Measurements from ENCODE around the gene TFDP1.

Gene TFDP1, protein sequence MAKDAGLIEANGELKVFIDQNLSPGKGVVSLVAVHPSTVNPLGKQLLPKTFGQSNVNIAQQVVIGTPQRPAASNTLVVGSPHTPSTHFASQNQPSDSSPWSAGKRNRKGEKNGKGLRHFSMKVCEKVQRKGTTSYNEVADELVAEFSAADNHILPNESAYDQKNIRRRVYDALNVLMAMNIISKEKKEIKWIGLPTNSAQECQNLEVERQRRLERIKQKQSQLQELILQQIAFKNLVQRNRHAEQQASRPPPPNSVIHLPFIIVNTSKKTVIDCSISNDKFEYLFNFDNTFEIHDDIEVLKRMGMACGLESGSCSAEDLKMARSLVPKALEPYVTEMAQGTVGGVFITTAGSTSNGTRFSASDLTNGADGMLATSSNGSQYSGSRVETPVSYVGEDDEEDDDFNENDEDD

DNA sequence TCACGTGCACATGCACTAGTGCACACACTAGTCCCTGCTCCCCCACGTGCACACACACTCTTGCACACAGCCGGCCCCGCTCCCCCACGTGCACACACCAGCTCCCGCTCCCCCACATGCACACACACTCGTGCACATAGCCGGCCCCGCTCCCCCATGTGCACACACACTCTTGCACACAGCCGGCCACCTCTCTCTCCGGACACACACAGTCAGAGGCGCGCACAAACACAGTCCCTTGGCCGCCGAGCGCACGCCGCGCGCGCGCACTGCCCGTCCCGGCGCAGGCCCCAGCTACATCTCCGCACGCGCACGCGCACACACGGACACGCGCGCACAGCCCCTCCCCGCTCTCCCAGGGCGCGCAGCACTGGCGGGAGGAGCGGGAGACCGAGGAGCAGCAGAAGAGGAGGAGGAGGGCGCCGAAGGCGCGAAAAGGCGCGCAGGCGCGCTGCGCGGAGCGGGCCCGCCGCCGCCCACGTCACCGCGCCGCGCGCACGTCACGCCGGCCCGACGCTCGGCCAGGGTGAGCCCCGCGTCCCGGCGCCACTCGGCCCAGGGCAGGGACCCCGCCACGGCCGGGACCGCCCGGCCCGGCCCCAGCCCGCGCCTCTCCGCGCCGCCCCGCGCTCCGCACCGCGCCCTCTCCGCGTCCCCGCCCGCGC lies at the start of gene TFDP1:
TFDP1 (plus strand) TSS at position 549 of the 665 bp plus-strand sequence. CDS start 1,085 bp downstream, outside the sequence.
- peak; percentile 88 for DNase-seq

DNA sequence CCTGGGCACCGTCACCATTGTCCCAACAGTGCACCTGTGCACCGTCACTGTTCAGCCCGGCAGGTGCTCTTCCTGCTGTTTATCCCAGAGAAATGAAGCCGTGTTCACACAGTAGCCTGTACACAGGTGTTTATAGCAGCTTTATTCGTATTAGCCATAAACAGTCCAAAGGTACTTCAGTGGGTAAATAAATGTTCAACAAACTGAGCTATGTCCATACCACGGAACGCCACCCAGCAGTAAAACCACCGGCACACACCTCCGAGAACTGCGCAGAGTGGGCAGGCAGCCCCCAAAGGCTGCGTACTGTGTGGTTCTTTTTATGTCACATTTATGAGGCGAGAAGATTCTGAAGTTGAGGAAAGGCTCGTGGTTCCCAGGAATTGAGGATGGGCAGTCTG lies 49.2 kb upstream of the TFDP1 start:
- DNase-seq = no peak

DNA sequence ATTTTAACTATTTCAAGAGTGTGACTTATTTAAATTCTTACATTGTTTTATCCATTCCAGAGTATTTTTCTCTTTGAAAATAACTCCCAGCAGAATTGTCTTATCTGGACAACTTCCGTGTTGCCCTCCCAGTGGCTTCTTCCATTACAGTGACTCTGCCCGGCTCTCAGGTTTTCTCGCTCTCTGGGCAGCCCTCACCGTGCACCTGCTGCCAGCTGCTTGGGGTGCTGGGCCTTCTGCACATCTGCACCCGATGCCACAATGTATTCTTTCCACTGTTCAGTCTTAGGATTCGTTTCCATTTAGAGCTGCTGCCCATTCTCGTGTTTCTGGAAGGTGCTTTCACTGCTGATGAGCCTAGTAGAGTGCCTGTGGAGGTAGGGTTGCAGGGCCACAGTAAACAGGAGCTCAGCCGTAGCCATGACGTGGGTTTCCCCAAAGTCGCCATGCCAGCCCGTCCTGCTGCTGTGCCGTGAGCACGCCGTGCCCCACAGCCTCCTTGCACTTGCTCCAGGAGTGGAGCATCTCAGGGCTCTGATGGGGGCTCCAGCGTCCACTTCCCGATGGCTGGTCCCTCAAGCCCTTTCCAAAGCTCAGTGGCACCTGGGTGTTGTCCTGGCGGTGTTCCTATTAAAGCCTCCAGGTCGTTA lies 48.0 kb upstream of the TFDP1 start:
- no peak for DNase-seq

DNA sequence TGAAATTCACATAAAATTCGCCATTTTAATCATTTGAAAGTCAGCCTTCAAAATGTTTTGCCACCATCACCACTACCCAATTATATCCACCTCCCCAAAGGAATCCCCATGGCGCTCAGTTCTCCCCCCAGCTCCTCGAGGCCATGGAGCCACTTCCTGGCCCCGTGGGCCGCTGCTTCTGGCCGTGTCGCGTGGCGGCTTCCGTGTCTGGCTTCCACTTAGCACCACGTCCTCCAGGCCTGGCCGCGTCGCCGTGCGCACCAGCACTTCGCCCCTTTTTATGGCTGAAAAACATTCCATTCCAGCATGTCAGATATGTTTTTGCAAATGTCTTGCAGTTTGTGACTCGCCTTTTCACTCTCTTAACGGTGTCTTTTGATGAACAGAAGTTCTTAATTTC lies 47.3 kb upstream of the TFDP1 start:
- DNase-seq = no peak

DNA sequence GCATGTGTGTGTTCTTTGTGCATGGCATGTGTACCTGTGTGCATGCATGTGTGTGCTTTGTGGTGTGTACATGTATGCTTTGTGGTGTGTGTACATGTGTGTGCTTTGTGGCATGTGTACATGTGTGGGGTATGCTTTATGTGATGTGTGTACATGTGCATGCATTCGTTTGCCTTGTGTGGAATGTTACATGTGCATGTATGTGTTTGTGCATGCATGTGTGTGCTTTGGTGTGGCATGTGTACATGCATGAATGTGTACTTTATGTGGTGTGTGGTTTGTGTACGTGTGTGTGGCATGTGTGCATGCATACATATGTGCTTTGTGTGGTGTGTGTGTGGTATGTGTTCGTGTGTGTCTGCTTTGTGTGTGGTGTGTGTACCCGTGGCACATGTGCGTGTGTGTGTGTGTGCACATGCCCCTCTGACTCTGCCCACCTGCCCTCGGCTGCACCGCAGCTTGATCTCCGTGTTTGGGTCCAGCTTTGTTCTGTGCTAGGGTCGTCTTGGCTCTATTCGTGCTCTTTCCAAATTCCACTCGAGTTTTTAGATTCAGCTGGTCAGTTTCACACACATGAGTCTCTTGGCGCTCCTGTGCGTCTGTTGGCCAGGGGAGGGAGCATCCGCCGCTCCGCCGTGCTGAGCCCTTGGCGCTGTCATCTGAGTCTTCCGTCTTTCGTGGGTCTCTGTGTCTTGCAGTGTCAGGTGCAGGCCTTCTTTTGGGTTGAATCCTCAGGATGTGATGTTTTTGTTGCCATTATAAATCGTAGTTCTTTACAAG lies 46.5 kb upstream of the TFDP1 start:
- DNase-seq = no peak

DNA sequence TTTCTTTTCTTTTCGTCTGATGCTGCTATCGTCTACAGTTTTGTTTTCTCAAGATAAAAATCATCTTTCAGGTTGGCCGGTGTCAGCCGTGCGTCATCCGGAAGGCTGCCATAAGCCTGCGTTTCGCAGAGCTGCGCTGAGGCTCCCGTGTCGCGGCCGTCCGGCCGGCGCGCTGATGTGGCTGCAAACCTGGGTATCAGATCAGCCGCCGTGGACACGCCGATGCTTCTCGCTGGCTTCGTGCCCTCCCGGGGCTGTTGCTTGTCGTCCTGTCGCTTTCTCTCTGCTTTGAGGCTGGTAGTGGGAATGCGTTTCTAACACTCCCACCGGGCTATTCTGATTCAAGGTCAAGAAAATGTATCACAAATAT lies 45.9 kb upstream of the TFDP1 start:
- DNase-seq = no peak

DNA sequence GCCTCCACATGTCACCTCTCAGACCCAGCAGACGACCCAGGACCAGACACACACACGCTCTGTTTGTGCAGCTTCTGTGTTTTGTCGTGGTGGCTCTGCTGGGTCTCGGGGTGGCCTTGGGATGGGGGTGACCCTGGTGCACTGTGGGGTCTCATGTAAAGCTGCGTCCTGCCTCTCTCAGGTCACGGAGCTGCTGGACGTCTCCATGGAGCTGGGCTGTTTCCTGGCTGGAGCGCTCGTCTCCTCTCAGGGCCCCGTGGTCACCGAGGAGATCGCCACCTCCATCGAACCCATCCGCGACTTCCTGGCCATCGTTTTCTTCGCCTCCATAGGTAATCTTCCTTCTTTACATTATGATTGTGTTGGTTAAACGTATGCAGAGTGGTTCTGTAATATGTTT lies 45.4 kb upstream of the TFDP1 start:
- no peak for DNase-seq

DNA sequence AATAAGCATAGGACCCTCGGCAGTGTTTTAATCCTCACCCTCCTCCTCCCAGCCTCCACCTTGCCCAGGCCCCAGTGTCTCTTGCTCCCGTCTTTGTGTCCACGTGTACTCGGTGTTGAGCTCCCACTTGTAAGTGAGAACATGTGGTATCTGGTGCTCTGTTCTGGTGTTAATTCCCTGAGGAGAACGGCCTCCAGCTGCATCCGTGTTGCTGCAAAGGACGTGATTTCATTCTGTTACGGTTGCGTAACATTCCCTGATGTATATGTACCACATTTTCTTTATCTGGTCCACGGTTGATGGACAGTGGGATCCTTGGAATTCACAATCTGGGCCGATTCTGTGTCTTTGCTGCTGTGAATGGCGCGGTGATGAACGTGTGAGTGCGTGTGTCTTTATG lies 44.7 kb upstream of the TFDP1 start:
- no peak for DNase-seq

DNA sequence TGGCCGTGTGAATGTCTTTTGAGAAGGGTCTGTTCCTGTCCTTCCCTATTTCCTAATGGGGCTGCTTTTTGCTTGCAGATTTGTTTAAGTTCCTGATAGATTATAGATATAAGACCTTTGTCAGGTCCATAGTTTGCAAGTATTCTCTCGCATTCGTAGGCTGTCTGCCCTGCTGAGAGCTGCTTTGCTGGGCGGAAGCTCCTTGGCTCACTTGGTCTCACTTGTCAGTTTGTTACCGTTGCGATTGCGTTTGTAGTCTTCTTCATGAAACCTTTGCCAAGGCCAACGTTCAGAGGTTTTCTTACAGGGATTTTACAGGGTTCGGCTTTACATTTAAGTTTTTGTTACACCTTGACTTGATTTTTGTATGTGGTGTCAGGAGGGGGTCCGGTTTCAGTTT lies 44.0 kb upstream of the TFDP1 start:
- no peak for DNase-seq

DNA sequence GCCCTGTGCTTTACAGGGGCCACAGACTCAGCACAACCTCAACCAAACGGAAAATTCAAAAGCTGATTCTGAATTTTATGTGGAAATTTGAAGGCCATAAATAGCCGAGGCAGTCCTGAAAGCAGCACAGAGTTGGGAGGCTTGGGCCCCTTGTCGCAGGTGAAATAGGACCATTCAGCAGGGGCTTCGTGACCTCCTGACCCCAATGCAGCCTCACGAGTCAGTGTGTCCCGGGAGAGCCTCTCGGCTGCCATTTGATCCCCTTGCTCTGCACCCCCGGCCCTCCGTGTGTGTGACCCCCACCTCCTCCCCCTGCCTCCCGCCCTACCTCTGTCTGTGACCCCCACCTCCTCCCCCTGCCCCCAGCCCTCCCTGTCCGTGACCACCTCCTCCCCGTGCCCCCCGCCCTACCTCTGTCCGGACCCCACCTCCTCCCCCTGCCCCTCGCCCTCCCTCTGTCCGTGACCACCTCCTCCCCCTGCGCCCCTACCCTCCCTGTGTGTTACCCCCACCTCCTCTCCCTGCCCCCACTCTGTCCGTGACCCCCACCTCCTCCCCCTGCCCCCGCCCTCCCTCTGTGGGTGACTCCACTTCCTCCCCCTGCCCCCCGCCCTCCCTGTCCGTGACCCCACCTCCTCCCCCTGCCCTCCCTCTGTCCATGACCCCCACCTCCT lies 41.7 kb upstream of the TFDP1 start:
- DNase-seq = no peak

DNA sequence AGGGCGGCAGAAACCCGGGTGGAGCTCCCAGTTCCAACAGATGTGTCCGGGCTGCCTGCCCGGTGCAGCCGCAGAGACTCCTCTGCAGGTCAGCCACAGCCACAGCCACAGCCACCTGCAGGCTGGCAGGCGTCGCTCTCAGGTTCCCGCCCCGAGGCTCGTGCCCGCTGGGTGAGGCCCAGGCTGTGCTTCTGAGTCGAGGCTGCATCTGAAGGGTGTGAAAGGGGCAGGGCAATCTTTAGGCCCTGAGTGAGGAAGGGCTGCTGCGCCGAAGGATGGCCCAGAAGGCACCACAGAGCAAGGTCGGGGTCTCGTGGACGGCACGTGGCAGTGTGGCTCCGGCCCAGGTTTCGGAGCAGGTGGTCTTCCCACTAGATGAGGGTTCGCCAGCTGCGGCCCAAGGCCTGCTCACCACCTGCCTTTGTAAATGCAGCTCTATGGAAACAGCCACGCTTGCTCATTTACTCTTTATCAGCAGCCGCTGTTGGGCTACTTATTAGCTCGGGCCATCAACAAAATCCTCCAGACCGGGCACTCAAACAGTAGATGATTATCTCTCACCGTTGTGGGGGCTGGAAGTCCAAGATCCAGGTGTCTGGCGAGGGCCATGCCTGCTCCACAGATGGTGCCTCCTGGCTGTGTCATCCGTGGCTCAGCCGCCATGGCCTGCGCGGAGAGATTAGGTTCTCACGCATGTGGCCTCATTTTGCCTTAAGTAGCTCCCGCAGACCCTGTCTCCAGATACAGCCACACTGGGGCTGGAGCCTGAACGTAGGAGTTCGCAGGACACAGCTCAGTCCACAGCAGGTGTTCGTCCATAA lies 40.3 kb upstream of the TFDP1 start:
- DNase-seq = no peak

DNA sequence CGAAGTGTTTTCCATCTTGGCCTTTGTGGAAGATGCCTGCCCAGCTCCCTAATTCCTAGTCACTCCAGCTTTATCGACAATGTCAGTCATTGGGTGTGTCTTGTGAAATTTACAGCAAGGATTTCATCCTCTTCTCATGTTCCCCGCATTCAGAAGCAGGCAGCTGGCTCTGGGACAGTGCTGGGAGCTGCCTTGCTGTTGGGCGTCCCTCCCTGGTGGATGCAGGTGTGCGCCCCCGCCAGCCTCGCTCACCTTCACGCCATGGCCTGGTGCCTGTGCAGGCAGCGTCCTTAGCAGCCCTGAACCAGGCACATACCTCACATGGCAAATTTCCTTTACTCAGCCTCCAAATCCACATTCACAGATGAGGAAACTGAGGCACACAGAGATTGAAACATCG lies 39.7 kb upstream of the TFDP1 start:
- no peak for DNase-seq

DNA sequence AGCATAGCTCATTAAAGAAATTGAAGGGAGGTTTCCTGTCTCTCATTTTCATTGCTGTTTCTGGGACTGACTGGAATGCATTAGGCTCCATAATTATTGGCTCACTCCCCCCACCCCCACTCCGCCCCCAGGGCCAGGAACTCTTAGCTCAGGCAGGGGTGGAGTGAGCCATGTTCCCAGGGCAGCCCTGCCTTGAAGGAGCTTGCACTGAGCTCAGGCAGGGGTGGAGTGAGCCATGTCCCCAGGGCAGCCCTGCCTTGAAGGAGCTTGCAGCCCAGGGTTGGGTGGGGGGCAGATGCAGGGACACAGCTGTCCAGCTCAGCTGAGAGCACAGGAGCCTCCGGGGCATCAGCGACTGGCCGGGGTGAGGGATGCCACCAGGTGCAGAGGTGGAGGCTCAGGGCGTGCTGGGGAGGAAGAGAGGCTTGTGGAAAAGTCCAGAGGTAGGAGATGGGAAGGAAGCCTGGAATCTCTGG lies 39.1 kb upstream of the TFDP1 start:
- DNase-seq = no peak

DNA sequence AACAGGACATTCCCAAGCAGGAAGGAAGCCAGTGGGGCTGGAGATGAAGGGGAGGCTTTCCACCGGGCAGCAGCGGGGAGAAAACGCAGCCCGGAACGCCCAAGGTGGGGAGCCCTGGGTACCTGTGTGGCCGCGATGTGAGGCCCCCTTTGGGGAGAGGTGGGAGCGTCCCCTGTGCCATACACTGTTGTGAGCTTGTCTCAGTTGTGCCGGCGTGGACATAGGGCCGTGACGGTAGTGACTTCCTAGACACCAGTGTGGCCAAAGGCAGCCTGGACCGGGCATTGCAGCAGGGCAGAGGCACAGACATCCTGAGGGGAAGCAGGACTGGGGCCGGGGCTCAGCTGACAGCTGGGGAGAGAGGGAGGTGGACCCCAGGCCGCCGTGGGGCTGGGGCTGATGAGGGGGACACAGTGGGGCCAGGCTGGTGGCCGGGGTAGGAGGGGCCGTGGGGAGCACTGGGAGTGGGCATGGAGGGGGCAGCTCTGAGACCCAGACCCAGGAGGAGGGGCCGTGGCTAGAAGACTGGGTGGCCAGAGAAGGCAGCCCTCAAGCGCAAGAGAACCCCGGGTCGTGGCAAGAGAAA lies 38.5 kb upstream of the TFDP1 start:
- DNase-seq = no peak

DNA sequence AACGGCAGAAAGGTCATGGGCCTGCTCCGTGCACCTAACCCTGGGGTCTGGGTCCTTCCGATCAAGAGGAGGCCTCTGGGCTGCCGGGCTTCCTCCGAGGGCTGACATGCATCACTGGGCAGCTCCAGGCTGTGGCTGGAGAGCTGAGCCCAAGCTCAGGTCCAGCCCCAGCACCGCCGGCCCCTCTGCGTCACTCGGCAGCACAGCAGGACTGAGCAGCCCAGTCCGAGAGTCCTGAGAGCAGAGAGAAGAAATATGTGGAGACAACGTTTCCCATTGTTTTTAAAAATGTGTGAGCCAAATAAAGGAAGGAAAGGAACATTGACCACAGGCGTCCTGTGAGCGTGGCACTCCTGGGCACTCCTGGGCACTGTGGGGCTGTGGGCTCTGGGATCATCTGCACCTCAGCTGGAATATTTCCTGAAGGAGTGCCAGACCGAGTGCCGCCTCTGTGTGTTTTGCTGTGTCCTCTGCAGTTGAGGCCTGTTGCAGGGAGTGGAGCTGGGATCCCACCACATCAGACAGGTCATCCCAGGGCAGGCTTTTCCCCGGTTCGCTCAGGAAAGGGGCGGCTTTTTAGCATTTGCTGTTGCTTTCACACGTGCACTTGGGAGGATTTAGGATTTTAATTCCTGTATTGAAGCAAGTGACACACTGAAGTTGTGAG lies 37.8 kb upstream of the TFDP1 start:
- DNase-seq = no peak

DNA sequence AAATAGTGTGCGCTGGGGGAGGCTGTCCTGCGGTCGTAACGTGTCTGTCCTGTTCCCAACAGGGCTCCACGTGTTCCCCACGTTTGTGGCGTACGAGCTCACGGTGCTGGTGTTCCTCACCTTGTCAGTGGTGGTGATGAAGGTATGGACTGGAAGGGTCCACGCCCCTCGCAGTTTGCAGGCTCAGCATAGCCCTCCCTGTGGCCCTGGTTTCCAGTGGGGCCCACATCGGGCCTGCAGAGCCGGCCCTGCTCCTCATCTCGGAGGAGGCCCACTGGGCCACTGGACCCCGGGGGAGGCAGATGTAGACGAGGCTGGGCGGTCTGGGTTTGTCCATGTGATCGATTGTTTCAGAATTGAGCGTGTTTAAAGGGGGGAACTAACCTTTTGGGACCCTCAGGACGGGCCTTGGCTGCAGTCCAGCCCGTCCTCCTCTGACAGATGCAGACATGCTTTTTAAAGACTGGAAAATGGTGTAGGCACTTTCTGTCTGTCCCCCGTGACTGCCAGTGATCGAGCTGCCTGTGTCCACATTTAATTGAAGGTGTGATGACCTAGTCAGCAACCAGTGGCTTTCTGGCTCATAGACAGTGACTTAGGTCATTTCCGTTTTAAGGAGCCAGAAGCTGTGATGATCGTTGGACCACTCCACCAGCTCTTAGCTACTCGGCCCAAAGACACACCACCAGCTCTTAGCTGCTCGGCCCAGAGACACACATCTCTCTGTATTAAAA lies 37.1 kb upstream of the TFDP1 start:
- no peak for DNase-seq

DNA sequence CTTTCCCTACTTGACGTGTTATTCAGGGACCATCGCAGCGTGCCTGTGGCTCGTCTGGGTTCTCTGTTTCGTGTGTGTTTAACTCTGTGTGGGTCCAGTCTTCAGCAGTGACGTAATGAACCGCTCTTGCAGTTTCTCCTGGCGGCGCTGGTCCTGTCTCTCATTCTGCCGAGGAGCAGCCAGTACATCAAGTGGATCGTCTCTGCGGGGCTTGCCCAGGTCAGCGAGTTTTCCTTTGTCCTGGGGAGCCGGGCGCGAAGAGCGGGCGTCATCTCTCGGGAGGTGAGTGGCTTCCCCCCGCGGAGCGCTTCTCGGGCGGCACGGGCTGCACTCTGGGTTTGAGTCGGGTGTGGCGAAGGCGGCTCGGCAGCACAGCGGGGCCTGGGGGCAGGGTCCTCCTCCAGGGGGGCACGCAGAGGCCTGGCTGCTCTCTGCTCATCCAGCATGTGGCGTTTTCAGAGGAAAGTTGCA lies 36.3 kb upstream of the TFDP1 start:
- no peak for DNase-seq

DNA sequence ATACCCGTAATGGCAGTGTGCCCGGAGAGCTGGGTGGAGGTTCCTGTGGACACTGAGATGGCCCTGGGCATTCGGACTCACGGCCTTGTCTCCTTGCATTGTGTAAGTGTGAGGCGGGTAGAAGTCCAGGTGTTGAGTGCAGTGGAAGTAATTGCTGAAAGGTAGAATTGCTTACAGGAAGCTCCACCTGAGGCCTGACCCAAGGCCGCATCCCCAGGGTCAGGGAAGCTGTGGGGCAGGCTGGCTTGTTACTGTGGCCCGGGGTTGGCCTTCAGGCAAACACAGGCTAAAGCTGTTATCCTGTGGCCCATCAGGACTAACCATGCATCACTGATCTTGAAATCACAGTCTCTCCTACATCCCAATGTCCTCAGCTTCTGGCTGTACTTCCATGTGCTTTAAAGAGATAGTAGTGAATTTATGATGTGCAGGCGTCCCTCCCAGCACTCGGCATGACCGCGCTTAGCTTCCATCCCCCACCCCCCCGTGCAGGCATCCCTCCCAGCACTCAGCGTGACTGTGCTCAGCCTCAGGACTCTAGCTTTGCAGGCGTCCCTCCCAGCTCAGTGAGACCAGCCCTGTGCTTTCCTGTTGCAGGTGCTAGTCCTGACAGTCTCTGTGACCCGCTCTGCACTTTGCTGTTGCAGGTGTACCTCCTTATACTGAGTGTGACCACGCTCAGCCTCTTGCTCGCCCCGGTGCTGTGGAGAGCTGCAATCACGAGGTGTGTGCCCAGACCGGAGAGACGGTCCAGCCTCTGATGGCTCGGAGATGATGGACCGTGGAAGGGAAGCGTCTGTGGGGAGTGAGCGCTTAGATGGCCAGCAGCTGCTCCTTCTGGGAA lies 35.6 kb upstream of the TFDP1 start:
- DNase-seq = no peak

DNA sequence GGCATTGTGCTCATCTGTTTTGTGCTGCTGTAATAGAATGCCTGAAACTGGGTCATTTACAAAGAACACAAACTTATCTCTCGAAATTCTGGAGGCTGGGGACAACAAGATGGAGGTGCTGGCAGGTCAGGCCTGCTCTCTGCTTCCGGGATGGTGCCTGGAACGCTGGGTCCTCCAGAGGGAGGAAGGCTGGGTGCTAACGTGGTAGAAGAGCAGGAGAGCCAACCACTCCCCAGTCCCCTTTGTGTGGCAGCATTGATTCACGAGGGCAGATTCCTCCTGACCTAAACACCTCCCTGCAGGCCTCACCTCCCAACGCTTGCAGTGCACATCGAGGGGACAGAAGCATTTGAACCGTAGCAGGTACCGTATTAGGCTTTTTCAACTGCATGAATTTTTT lies 34.1 kb upstream of the TFDP1 start:
- no peak for DNase-seq
